Epithelial cell of prostate (primary cell): ENCODE measurements around the gene SLC22A16.
"Not testable (repeated sequence)": the region's sequence is repeated elsewhere in the genome, so short reads cannot be mapped to it uniquely, and the experiment has no call there.

Experiments
- DNase-seq: peaks from one replicate; pipeline ENCODE4 v3.0.0-alpha.2; 2011; ENCODE audit warnings: low read depth, low spot score
- H3K27ac ChIP-seq: fragments of 450-650 bp; 2 replicates; pipeline ENCODE4 v1.5.1; 2017; ENCODE audit warnings: mild to moderate bottlenecking

The SLC22A16 gene

GRCh38 chr6:110491644-110492317, 15.4 kb upstream of the SLC22A16 start:
- peak overlapping the region; percentile 48 for H3K27ac ChIP-seq
- DNase-seq, result peak; percentile 74

- peak overlapping the region; percentile 48 for H3K27ac ChIP-seq
- DNase-seq, result no peak
Measured at GRCh38 chr6:110491299-110491643, 14.9 kb upstream of the SLC22A16 start.

GRCh38 chr6:110490110-110490509, 13.7 kb upstream of the SLC22A16 start:
- no peak for DNase-seq

GRCh38 chr6:110488606-110489190, 12.3 kb upstream of the SLC22A16 start:
- DNase-seq, result no peak
- no peak overlapping the region for H3K27ac ChIP-seq

More at GRCh38 chr6:110490110-110490509, 13.7 kb upstream of the SLC22A16 start:
- H3K27ac ChIP-seq, result no peak overlapping the region

GRCh38 chr6:110487968-110488381, 11.6 kb upstream of the SLC22A16 start:
- H3K27ac ChIP-seq, DNase-seq: not testable (repeated sequence)

- H3K27ac ChIP-seq, result no peak overlapping the region
Measured at GRCh38 chr6:110486756-110487155, 10.3 kb upstream of the SLC22A16 start.

GRCh38 chr6:110485491-110485890, 9.1 kb upstream of the SLC22A16 start:
- no peak overlapping the region for H3K27ac ChIP-seq
- no peak for DNase-seq

More at GRCh38 chr6:110486756-110487155, 10.3 kb upstream of the SLC22A16 start:
- DNase-seq, result no peak

GRCh38 chr6:110484321-110484720, 7.9 kb upstream of the SLC22A16 start:
- H3K27ac ChIP-seq, result no peak overlapping the region
- peak; percentile 66 for DNase-seq

GRCh38 chr6:110482774-110483400, 6.5 kb upstream of the SLC22A16 start:
- no peak for DNase-seq
- no peak overlapping the region for H3K27ac ChIP-seq

- no peak overlapping the region for H3K27ac ChIP-seq
- DNase-seq, result no peak
Measured at GRCh38 chr6:110481081-110481480, 4.7 kb upstream of the SLC22A16 start.

GRCh38 chr6:110475066-110475653, 1.3 kb downstream of the SLC22A16 start:
- no peak for DNase-seq
- no peak overlapping the region for H3K27ac ChIP-seq

- no peak overlapping the region for H3K27ac ChIP-seq
- no peak for DNase-seq
Measured at GRCh38 chr6:110474500-110474899, 1.9 kb downstream of the SLC22A16 start.

GRCh38 chr6:110472739-110473138, 3.7 kb downstream of the SLC22A16 start:
- DNase-seq, result no peak
- H3K27ac ChIP-seq, result no peak overlapping the region

- H3K27ac ChIP-seq, result no peak overlapping the region
- no peak for DNase-seq
Measured at GRCh38 chr6:110471726-110472365, 4.6 kb downstream of the SLC22A16 start.

GRCh38 chr6:110468731-110469130, 7.7 kb downstream of the SLC22A16 start:
- H3K27ac ChIP-seq, result no peak overlapping the region
- no peak for DNase-seq

- DNase-seq, result no peak
- H3K27ac ChIP-seq, result no peak overlapping the region
Measured at GRCh38 chr6:110467566-110468140, 8.8 kb downstream of the SLC22A16 start.

GRCh38 chr6:110462884-110463481, 13.4 kb downstream of the SLC22A16 start:
- no peak for DNase-seq
- no peak overlapping the region for H3K27ac ChIP-seq

GRCh38 chr6:110461376-110461775, 15.0 kb downstream of the SLC22A16 start:
- no peak for DNase-seq
- H3K27ac ChIP-seq, result no peak overlapping the region

- H3K27ac ChIP-seq, result no peak overlapping the region
- no peak for DNase-seq
Measured at GRCh38 chr6:110459137-110459536, 17.3 kb downstream of the SLC22A16 start.

GRCh38 chr6:110458476-110458875, 17.9 kb downstream of the SLC22A16 start:
- DNase-seq, result no peak
- no peak overlapping the region for H3K27ac ChIP-seq
